Measurements from ENCODE around the gene PCNX2. TPM values are rescaled to one million over a fixed set of nuclear protein-coding genes. Genes with fewer than 3 reads are reported as not detected.

Gene PCNX2
- total and polyA plus RNA-seq, 2 donors (not counting 3 experiments of a cell fraction or from before 2014, with no cell fraction given): 6.6 to 11.0 TPM

DNA sequence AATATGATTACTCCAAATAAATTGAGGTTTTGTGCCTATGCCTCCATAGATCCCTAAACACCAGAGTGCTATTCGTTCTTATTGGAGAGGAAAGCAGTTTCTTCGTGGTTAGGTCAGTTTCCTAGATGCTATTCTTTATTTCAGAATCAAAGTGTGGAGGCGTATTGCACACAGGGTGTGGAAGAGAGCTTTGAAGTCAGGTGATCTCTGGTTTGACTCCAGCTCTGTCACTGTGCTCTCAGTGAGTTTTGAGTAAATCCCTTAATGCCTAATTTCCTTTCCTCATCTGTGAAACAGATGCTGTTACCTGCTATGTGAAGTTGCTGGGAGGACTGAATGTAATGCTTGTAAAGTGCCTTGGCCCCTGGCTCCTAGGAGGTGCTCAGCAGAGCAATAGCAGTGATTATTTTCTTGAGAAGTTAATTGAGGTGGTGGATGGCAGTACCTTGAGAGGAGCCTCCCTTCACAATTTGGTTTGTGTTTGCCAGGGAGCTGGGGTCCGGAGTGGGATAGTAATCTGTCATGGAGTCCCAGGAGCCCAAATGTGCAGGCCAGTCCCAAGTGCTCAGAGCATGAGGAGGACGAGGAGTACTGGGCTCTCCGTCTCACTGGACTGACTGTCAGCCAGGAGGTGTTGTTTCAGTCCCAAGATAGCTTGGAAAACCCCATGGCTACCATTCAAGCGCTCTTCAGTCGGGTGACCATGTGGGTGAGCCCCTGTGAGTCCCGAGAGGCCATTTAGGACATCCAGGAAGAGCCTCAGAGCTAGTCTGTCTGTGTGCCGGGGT is 330.2 kb downstream of the PCNX2 start:
- CTCF ChIA-PET: interaction anchor here (0.7 to 5.6 kb wide), 2 partner anchors 13 to 34 kb away, joined by 3 to 23 read pairs; no protein-coding TSS in a partner anchor
- H3K9ac ChIP-seq (replicated peaks; ENCODE audit: extremely low read depth, insufficient read depth, low read length): no peak overlapping the region
- H3K4me2 ChIP-seq (ENCODE audit: insufficient read depth, low read length): no peak overlapping the region
- no peaks in the 10 kb centered on the region for H3K9me1 ChIP-seq (replicated peaks; ENCODE audit: control insufficient read depth, extremely low read depth, insufficient read depth, low read length)
- H2AFZ ChIP-seq (ENCODE audit: low read depth, low read length): no peak overlapping the region
- H3K4me3 ChIP-seq (replicated peaks in 1 of 3; ENCODE audit: insufficient read depth in 1 of 3, low read depth in 1 of 3, low read length in 3 of 3): no peak overlapping the region
- no TSS peak for BruUV-seq (replicated peaks)
- no peaks in the 10 kb centered on the region for H4K20me1 ChIP-seq (replicated peaks; ENCODE audit: control insufficient read depth, extremely low read depth, insufficient read depth, low read length)
- intact Hi-C loops (cut with micrococcal nuclease) (no loop called here), dilution Hi-C loops (cut with MboI; ENCODE audit: extremely low pct_ligation_motif_present, low sequenced_read_pairs) (no loop called here)
- H3K79me2 ChIP-seq (ENCODE audit: control insufficient read depth, insufficient read depth, low read length): no peaks in the 10 kb centered on the region
- POLR2A ChIA-PET: no interaction called here
- DNase-seq (ENCODE audit: low read depth, low spot score): no peak
- TF ChIP-seq MYC (IDR thresholded peaks at IDR 0.05; ENCODE audit: low read depth, low read length): no peak
- TF ChIP-seq CTCF (IDR thresholded peaks at IDR 0.05; ENCODE audit: extremely low read depth in 1 of 2, insufficient read depth in 1 of 2, low read depth in 1 of 2, low read length in 2 of 2): no peak
- TF ChIP-seq, protein P1, sequence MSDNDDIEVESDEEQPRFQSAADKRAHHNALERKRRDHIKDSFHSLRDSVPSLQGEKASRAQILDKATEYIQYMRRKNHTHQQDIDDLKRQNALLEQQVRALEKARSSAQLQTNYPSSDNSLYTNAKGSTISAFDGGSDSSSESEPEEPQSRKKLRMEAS (IDR thresholded peaks at IDR 0.05; ENCODE audit: insufficient read depth, insufficient read length): no peak
- TF ChIP-seq POLR2AphosphoS5 (IDR thresholded peaks at IDR 0.05; ENCODE audit: insufficient read depth, low read depth, low read length): no peak
- no peak for TF ChIP-seq FOS (IDR thresholded peaks at IDR 0.05; ENCODE audit: borderline replicate concordance, insufficient read depth, low read length)
- TF ChIP-seq POLR2A (IDR thresholded peaks at IDR 0.05; ENCODE audit: low read depth, low read length): no peak
- TF ChIP-seq GATA2 (IDR thresholded peaks at IDR 0.05; ENCODE audit: insufficient read depth, insufficient read length, low read depth, low read length): no peak
- H3K27ac ChIP-seq (ENCODE audit: insufficient read depth, low read depth, low read length): no peak overlapping the region
- no peak for FAIRE-seq
- peaks cover 23% of the 10 kb centered on the region for H3K4me1 ChIP-seq (ENCODE audit: control insufficient read depth, extremely low read depth, insufficient read depth, low read length)
- H3K36me3 ChIP-seq (ENCODE audit: control insufficient read depth in 2 of 2, extremely low read depth in 1 of 2, insufficient read depth in 2 of 2, low read length in 2 of 2): no peaks in the 10 kb centered on the region
- no peaks in the 10 kb centered on the region for H3K9me3 ChIP-seq (replicated peaks; ENCODE audit: control insufficient read depth, insufficient read depth, low read length)
- H3K27me3 ChIP-seq (ENCODE audit: control insufficient read depth in 2 of 2, insufficient read depth in 2 of 2, low read length in 2 of 2): no peaks in the 10 kb centered on the region
